H1 (cell line): Measurements from ENCODE around the gene PPP1R10. TPM values are rescaled to one million over a fixed set of nuclear protein-coding genes. Genes with fewer than 3 reads are reported as not detected.
A peak's percentile ranks its signal among the peaks of the same experiment; 100 is the strongest.

Experiments
- BRCA1 ChIP-seq: IDR thresholded peaks from 2 replicates; pipeline ENCODE4 v1.6.1; 2012; ENCODE audit warnings: low read depth, low read length, improper control_type of control experiment
- CHD7 ChIP-seq: fragments of 300-600 bp; sonication (generic); IDR thresholded peaks from 2 replicates; pipeline ENCODE4 v1.7.1; 2012; ENCODE audit warnings: low read length, moderate library complexity, mild to moderate bottlenecking, inconsistent platforms; ENCODE audit not compliant: insufficient replicate concordance
- CTBP2 ChIP-seq: IDR thresholded peaks from 2 replicates; pipeline ENCODE4 v1.7.0; 2011; ENCODE audit warnings: borderline replicate concordance, mild to moderate bottlenecking, moderate library complexity, mixed read lengths, low read length; ENCODE audit not compliant: insufficient read depth, insufficient read length
- EGR1 ChIP-seq: IDR thresholded peaks from 2 replicates; pipeline ENCODE4 v1.6.1; 2011; ENCODE audit warnings: low read depth, low read length, borderline replicate concordance
- KDM4A ChIP-seq: IDR thresholded peaks from one replicate; pipeline ENCODE4 v1.7.1; 2012; ENCODE audit warnings: low read depth, mild to moderate bottlenecking, moderate library complexity, low read length, inconsistent platforms; ENCODE audit not compliant: severe bottlenecking
- MAFK ChIP-seq: IDR thresholded peaks from 2 replicates; pipeline ENCODE4 v1.6.1; 2012; ENCODE audit warnings: low read depth, mild to moderate bottlenecking, improper control_type of control experiment, low read length
- MAX ChIP-seq: IDR thresholded peaks from 2 replicates; pipeline ENCODE4 v1.6.1; 2012; ENCODE audit warnings: inconsistent platforms
- RNF2 ChIP-seq: fragments of 200-900, 300-1000 bp; sonication (generic); IDR thresholded peaks from 2 replicates; pipeline ENCODE4 v1.7.1; 2016; ENCODE audit warnings: borderline replicate concordance, low read depth, mild to moderate bottlenecking, antibody characterized with exemption, low read length; ENCODE audit not compliant: poor library complexity, severe bottlenecking; ENCODE audit errors: missing control alignments
- ZNF274 ChIP-seq: IDR thresholded peaks from 2 replicates; pipeline ENCODE4 v1.7.0; 2012; ENCODE audit warnings: low read length, borderline replicate concordance; ENCODE audit errors: extremely low read depth
- polyA plus RNA-seq, 7 experiments: library from polyadenylated mRNA; depleted of rRNA in 3 of 7; stranded (reverse) in 5 of 7; unstranded in 2 of 7; fragments of >200 nt in 5 of 7; fragments of 200-250 nt in 2 of 7; gene quantifications; 1 replicate in 5 of 7; 2 replicates in 1 of 7; 4 replicates in 1 of 7; pipeline versions ENCODE4 v1.2.1 to v1.2.3, GENCODE V29; 2011 to 2013; ENCODE audit warnings: missing spikeins in 2 of 7, mixed read lengths in 2 of 7
- total RNA-seq: library from RNA; stranded (reverse); fragmentation: NEBNext Ultra II Directional; extraction: Animal tissue kit (Norgen Biotek cat#: 25700); gene quantifications from 2 replicates; pipeline ENCODE4 v1.2.1, GENCODE V29; 2021

Gene PPP1R10
- total and polyA plus RNA-seq, 2 of the 8 experiments (the other 6 are each of a cell fraction or from before 2014, with no cell fraction given), result 23.9 to 89.1 TPM

- TF ChIP-seq CHD7, result no peak
- TF ChIP-seq MAX, result peak; percentile 95
- TF ChIP-seq CTBP2, result no peak
- peak; percentile 60; the same call in 1 of the 2 replicates for TF ChIP-seq EGR1
- no peak for TF ChIP-seq MAFK
- TF ChIP-seq RNF2, result no peak
- no peak for TF ChIP-seq KDM4A
- TF ChIP-seq ZNF274, result no peak
- no peak for TF ChIP-seq BRCA1
Observed at GRCh38 chr6:30571075-30571761, 45.8 kb downstream of the PPP1R10 start, which contains the start of gene ABCF1 (continued).
